ENCODE measurements around the gene FOXI3.

Gene FOXI3

GRCh38 chr2:88493481-88493880, 41.0 kb upstream of the FOXI3 start:
- H3K9me3 ChIP-seq (ENCODE audit: control insufficient read depth, insufficient read depth, low read length): no peaks in the 10 kb centered on the region
- H3K27ac ChIP-seq (ENCODE audit: low read depth, low read length): no peak overlapping the region
- H3K27me3 ChIP-seq (ENCODE audit: control insufficient read depth, low read length): 0 out of 2 replicates have a peak, but pooled peaks cover 3% of the 10 kb centered on the region
- no peaks in the 10 kb centered on the region for H3K4me1 ChIP-seq (ENCODE audit: control insufficient read depth, low read length)
- H3F3A ChIP-seq (ENCODE audit: control insufficient read depth, insufficient read depth): no peaks in the 10 kb centered on the region
- H3K79me2 ChIP-seq (ENCODE audit: control insufficient read depth, low read length): no peaks in the 10 kb centered on the region
- no peak overlapping the region for H3K4me3 ChIP-seq (ENCODE audit: low read length)
- H3K36me3 ChIP-seq (ENCODE audit: control insufficient read depth, low read length): no peaks in the 10 kb centered on the region
- no peaks in the 10 kb centered on the region for H4K20me1 ChIP-seq (ENCODE audit: control insufficient read depth, insufficient read depth, low read depth, low read length)
- no peaks in the 10 kb centered on the region for H3K9me2 ChIP-seq (replicated peaks; ENCODE audit: control insufficient read depth, low read length)
- TF ChIP-seq EZH2phosphoT487 (IDR thresholded peaks at IDR 0.05; ENCODE audit: borderline replicate concordance, low read length) (no peak), CTCF (IDR thresholded peaks at IDR 0.05; ENCODE audit: low read depth, low read length, poor library complexity, severe bottlenecking) (no peak)
- no peak overlapping the region for H3K4me2 ChIP-seq (ENCODE audit: low read length)

- Histone ChIP-seq H3K79me2 (ENCODE audit: control insufficient read depth, low read length) (no peaks in the 10 kb centered on the region), H3K4me3 (ENCODE audit: low read length) (no peak overlapping the region), H3K27ac (ENCODE audit: low read depth, low read length) (no peak overlapping the region), H3K9me2 (replicated peaks; ENCODE audit: control insufficient read depth, low read length) (no peaks in the 10 kb centered on the region), H3F3A (ENCODE audit: control insufficient read depth, insufficient read depth) (no peaks in the 10 kb centered on the region), H3K36me3 (ENCODE audit: control insufficient read depth, low read length) (no peaks in the 10 kb centered on the region), H3K27me3 (ENCODE audit: control insufficient read depth, low read length) (0 out of 2 replicates have a peak, but pooled peaks cover 3% of the 10 kb centered on the region), H4K20me1 (ENCODE audit: control insufficient read depth, insufficient read depth, low read depth, low read length) (no peaks in the 10 kb centered on the region), H3K4me2 (ENCODE audit: low read length) (no peak overlapping the region), H3K9me3 (ENCODE audit: control insufficient read depth, insufficient read depth, low read length) (no peaks in the 10 kb centered on the region), H3K4me1 (ENCODE audit: control insufficient read depth, low read length) (no peaks in the 10 kb centered on the region)
- TF ChIP-seq EZH2phosphoT487 (IDR thresholded peaks at IDR 0.05; ENCODE audit: borderline replicate concordance, low read length) (no peak), CTCF (IDR thresholded peaks at IDR 0.05; ENCODE audit: low read depth, low read length, poor library complexity, severe bottlenecking) (no peak)
Measured at GRCh38 chr2:88492002-88492401, 39.5 kb upstream of the FOXI3 start.

- Histone ChIP-seq H3K27me3 (ENCODE audit: control insufficient read depth, low read length) (no peaks in the 10 kb centered on the region), H3K4me1 (ENCODE audit: control insufficient read depth, low read length) (no peaks in the 10 kb centered on the region), H3F3A (ENCODE audit: control insufficient read depth, insufficient read depth) (no peaks in the 10 kb centered on the region), H3K79me2 (ENCODE audit: control insufficient read depth, low read length) (no peaks in the 10 kb centered on the region), H3K9me3 (ENCODE audit: control insufficient read depth, insufficient read depth, low read length) (no peaks in the 10 kb centered on the region), H3K4me3 (ENCODE audit: low read length) (no peak overlapping the region), H3K9me2 (replicated peaks; ENCODE audit: control insufficient read depth, low read length) (no peaks in the 10 kb centered on the region), H3K4me2 (ENCODE audit: low read length) (no peak overlapping the region), H3K27ac (ENCODE audit: low read depth, low read length) (no peak overlapping the region), H3K36me3 (ENCODE audit: control insufficient read depth, low read length) (no peaks in the 10 kb centered on the region), H4K20me1 (ENCODE audit: control insufficient read depth, insufficient read depth, low read depth, low read length) (no peaks in the 10 kb centered on the region)
- TF ChIP-seq EZH2phosphoT487 (IDR thresholded peaks at IDR 0.05; ENCODE audit: borderline replicate concordance, low read length) (no peak), CTCF (IDR thresholded peaks at IDR 0.05; ENCODE audit: low read depth, low read length, poor library complexity, severe bottlenecking) (no peak)
Measured at GRCh38 chr2:88489181-88489580, 36.7 kb upstream of the FOXI3 start.

GRCh38 chr2:88483200-88483599, 30.7 kb upstream of the FOXI3 start:
- Histone ChIP-seq H3K27ac (ENCODE audit: low read depth, low read length) (no peak overlapping the region), H3K27me3 (ENCODE audit: control insufficient read depth, low read length) (no peaks in the 10 kb centered on the region), H3F3A (ENCODE audit: control insufficient read depth, insufficient read depth) (no peaks in the 10 kb centered on the region), H3K9me3 (ENCODE audit: control insufficient read depth, insufficient read depth, low read length) (no peaks in the 10 kb centered on the region), H3K4me3 (ENCODE audit: low read length) (no peak overlapping the region), H3K4me2 (ENCODE audit: low read length) (no peak overlapping the region), H3K79me2 (ENCODE audit: control insufficient read depth, low read length) (no peaks in the 10 kb centered on the region), H3K36me3 (ENCODE audit: control insufficient read depth, low read length) (no peaks in the 10 kb centered on the region), H3K4me1 (ENCODE audit: control insufficient read depth, low read length) (no peaks in the 10 kb centered on the region), H4K20me1 (ENCODE audit: control insufficient read depth, insufficient read depth, low read depth, low read length) (no peaks in the 10 kb centered on the region), H3K9me2 (replicated peaks; ENCODE audit: control insufficient read depth, low read length) (no peaks in the 10 kb centered on the region)
- TF ChIP-seq CTCF (IDR thresholded peaks at IDR 0.05; ENCODE audit: low read depth, low read length, poor library complexity, severe bottlenecking) (no peak), EZH2phosphoT487 (IDR thresholded peaks at IDR 0.05; ENCODE audit: borderline replicate concordance, low read length) (no peak)

Data from DOHH2 (cell line).